Thoracic aorta (tissue), 2 donors: ENCODE data around the gene CFAP99. TPM values are rescaled to one million over a fixed set of nuclear protein-coding genes. Genes with fewer than 3 reads are reported as not detected.

ENCODE experiments used
- ATAC-seq: fragments of 150-250 bp; one replicate; pipeline ENCODE4 v1.8.0; 2017; ENCODE audit warnings: low read depth; ENCODE audit not compliant: insufficient number of reproducible peaks, low FRiP score
- DNase-seq: peaks from one replicate; pipeline ENCODE4 v3.0.0-alpha.2; 2020; ENCODE audit warnings: low spot score
- H3K27ac ChIP-seq, 2 donors: fragments of 200-600 bp; sonication (generic); 1 replicate in 1 of 2; 2 replicates in 1 of 2; pipeline ENCODE4 v1.5.1; 2016; ENCODE audit warnings: mild to moderate bottlenecking in 2 of 2, moderate library complexity in 2 of 2
- H3K27me3 ChIP-seq: fragments of 200-600 bp; sonication (generic); replicated peaks from 2 replicates; pipeline ENCODE4 v1.6.0; 2016; ENCODE audit warnings: mild to moderate bottlenecking; ENCODE audit not compliant: insufficient read depth
- H3K36me3 ChIP-seq: fragments of 200-600 bp; sonication (generic); one replicate; pipeline ENCODE4 v1.5.1; 2016
- H3K4me1 ChIP-seq, 2 donors: fragments of 200-600 bp; sonication (generic); 1 replicate in 1 of 2; 2 replicates in 1 of 2; pipeline versions ENCODE4 v1.5.1 to v1.6.0; 2016; ENCODE audit warnings: low read depth in 2 of 2, mild to moderate bottlenecking in 1 of 2; ENCODE audit not compliant: control insufficient read depth in 1 of 2
- H3K4me3 ChIP-seq: fragments of 200-600 bp; sonication (generic); 2 replicates; pipeline ENCODE4 v1.5.1; 2016; ENCODE audit warnings: mild to moderate bottlenecking
- H3K9me3 ChIP-seq: fragments of 200-600 bp; sonication (generic); 2 replicates; pipeline ENCODE4 v1.5.1; 2016
- total RNA-seq, 2 donors: library from RNA; depleted of rRNA; stranded (reverse); fragments of >200 nt; gene quantifications; one replicate each; pipeline versions ENCODE4 v1.1.0 to v1.2.3, GENCODE V29; 2016
- TF ChIP-seq, protein P1 (sequence below): fragments of 200-600 bp; sonication (generic); IDR thresholded peaks from one replicate; pipeline ENCODE4 v1.5.1; 2019; ENCODE audit warnings: antibody characterized with exemption

Gene CFAP99
- total RNA-seq, 2 donors from 2014 or later: not detected

DNA sequence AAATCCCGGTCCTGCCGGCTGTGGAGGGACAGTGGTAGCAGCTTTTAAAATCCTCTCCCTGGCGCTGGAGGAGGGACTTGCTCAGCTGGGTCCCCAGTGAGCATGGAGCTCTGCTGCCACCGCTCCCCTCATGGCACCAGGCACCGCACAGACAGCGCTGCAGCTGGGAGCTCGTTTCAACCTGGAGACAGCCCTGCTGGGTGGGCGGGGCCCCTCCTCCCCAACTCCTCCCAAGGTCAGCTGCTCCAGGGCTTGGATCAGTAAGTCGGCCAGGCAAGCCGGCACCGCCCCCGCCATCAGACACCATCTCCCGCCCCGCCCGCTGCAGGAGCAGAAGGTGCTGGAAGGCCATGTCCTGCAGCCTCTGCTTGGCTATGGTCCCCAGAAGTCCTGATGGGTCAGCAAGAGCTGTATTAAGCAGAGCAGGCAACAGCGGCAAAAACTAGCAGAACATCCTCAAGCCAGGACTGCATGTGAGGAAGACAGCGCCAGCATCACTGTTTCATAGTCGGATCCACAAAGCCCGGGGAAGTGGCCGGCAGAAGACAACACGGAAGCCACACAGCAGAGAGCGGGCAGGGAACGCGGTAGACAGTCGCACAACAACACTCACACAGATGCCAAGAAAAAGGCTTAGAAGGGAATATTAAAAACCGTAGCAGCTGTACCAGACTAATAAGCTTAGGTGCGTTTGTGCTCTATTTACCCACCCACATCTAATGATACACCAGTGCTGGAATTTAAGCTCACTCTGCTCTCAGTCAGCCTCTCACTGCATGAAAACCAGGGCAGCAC lies 16.5 kb upstream of the CFAP99 start:
- no peak overlapping the region for H3K27ac ChIP-seq

GRCh38 chr4:2402941-2403340 lies 15.8 kb upstream of the CFAP99 start:
- ATAC-seq (no peak), DNase-seq (no peak)
- Histone ChIP-seq H3K4me1 (peaks cover 3 to 12% of the 10 kb centered on the region in 2 donors), H3K27ac (no peak overlapping the region), H3K4me3 (no peak overlapping the region), H3K36me3 (no peaks in the 10 kb centered on the region), H3K9me3 (no peaks in the 10 kb centered on the region), H3K27me3 (no peaks in the 10 kb centered on the region)
- TF ChIP-seq, protein P1, sequence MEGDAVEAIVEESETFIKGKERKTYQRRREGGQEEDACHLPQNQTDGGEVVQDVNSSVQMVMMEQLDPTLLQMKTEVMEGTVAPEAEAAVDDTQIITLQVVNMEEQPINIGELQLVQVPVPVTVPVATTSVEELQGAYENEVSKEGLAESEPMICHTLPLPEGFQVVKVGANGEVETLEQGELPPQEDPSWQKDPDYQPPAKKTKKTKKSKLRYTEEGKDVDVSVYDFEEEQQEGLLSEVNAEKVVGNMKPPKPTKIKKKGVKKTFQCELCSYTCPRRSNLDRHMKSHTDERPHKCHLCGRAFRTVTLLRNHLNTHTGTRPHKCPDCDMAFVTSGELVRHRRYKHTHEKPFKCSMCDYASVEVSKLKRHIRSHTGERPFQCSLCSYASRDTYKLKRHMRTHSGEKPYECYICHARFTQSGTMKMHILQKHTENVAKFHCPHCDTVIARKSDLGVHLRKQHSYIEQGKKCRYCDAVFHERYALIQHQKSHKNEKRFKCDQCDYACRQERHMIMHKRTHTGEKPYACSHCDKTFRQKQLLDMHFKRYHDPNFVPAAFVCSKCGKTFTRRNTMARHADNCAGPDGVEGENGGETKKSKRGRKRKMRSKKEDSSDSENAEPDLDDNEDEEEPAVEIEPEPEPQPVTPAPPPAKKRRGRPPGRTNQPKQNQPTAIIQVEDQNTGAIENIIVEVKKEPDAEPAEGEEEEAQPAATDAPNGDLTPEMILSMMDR: no peak

More for the DNA sequence above, 16.5 kb upstream of the CFAP99 start:
- TF ChIP-seq, protein P1: no peak
- ATAC-seq: no peak
- H3K27me3 ChIP-seq: no peaks in the 10 kb centered on the region
- no peaks in the 10 kb centered on the region for H3K9me3 ChIP-seq
- DNase-seq: no peak
- no peaks in the 10 kb centered on the region for H3K36me3 ChIP-seq
- peak overlapping the region; percentile 50 for H3K4me3 ChIP-seq
- H3K4me1 ChIP-seq: peaks cover 3 to 12% of the 10 kb centered on the region in 2 donors

GRCh38 chr4:2406406-2406805 lies 12.3 kb upstream of the CFAP99 start:
- Histone ChIP-seq H3K27me3 (no peaks in the 10 kb centered on the region), H3K36me3 (no peaks in the 10 kb centered on the region), H3K9me3 (no peaks in the 10 kb centered on the region), H3K4me1 (peaks cover 3 to 12% of the 10 kb centered on the region in 2 donors), H3K27ac (no peak overlapping the region), H3K4me3 (no peak overlapping the region)
- no peak for DNase-seq
- ATAC-seq: no peak
- TF ChIP-seq, protein P1: no peak

- Histone ChIP-seq H3K4me1 (peaks cover 0 to 8% of the 10 kb centered on the region in 2 donors), H3K9me3 (no peaks in the 10 kb centered on the region), H3K4me3 (no peak overlapping the region), H3K36me3 (no peaks in the 10 kb centered on the region), H3K27ac (no peak overlapping the region), H3K27me3 (no peaks in the 10 kb centered on the region)
- ATAC-seq (no peak), DNase-seq (no peak)
- TF ChIP-seq, protein P1: no peak
Observed at GRCh38 chr4:2406920-2407319, 11.8 kb upstream of the CFAP99 start.

GRCh38 chr4:2407991-2408342 lies 10.8 kb upstream of the CFAP99 start:
- DNase-seq: no peak

More at GRCh38 chr4:2407991-2408342, 10.8 kb upstream of the CFAP99 start:
- H3K4me1 ChIP-seq: peaks cover 7 to 9% of the 10 kb centered on the region in 2 donors
- H3K27me3 ChIP-seq: no peaks in the 10 kb centered on the region
- H3K9me3 ChIP-seq: no peaks in the 10 kb centered on the region
- H3K4me3 ChIP-seq: no peak overlapping the region
- no peaks in the 10 kb centered on the region for H3K36me3 ChIP-seq
- TF ChIP-seq, protein P1: no peak
- no peak overlapping the region for H3K27ac ChIP-seq
- ATAC-seq: no peak
